Endothelial cell of umbilical vein (primary cell): ENCODE results near the gene NCF4.

Experiments used
- EZH2 ChIP-seq: IDR thresholded peaks from 2 replicates; pipeline ENCODE4 v1.6.1; 2012; ENCODE audit warnings: borderline replicate concordance, low read depth, mild to moderate bottlenecking, moderate library complexity, low read length, inconsistent platforms; ENCODE audit not compliant: severe bottlenecking
- FOS ChIP-seq: IDR thresholded peaks from 2 replicates; pipeline ENCODE4 v1.6.1; 2011; ENCODE audit warnings: mild to moderate bottlenecking, low read length, moderate library complexity, borderline replicate concordance; ENCODE audit not compliant: insufficient read depth
- GATA2 ChIP-seq: IDR thresholded peaks from 2 replicates; pipeline ENCODE4 v1.7.0; 2011; ENCODE audit warnings: low read depth, mild to moderate bottlenecking, moderate library complexity, mixed read lengths, low read length; ENCODE audit not compliant: insufficient read length, insufficient read depth
- JUN ChIP-seq: IDR thresholded peaks from 2 replicates; pipeline ENCODE4 v1.6.1; 2011; ENCODE audit warnings: borderline replicate concordance, low read depth; ENCODE audit not compliant: insufficient read length, insufficient read depth
- MYC ChIP-seq: IDR thresholded peaks from one replicate; pipeline ENCODE4 v1.6.1; 2011; ENCODE audit warnings: mild to moderate bottlenecking, low read depth, low read length
- POLR2A ChIP-seq: IDR thresholded peaks from 2 replicates; pipeline ENCODE4 v1.6.1; 2012; ENCODE audit warnings: low read depth, mild to moderate bottlenecking, control low read depth, low read length
- POLR2AphosphoS5 ChIP-seq: IDR thresholded peaks from 2 replicates; pipeline ENCODE4 v1.6.1; 2012; ENCODE audit warnings: low read depth, mild to moderate bottlenecking, control low read depth, low read length, moderate library complexity; ENCODE audit not compliant: insufficient read depth
- TF ChIP-seq, protein P1 (sequence below), 2 donors: IDR thresholded peaks; 1 replicate in 1 of 2; 2 replicates in 1 of 2; pipeline ENCODE4 v1.5.1; 2011; ENCODE audit warnings: low read length in 2 of 2, mild to moderate bottlenecking in 2 of 2, moderate library complexity in 2 of 2, control low read depth in 1 of 2, inconsistent platforms in 1 of 2, low read depth in 1 of 2; ENCODE audit not compliant: insufficient read depth in 1 of 2; ENCODE audit errors: extremely low read depth in 1 of 2
- TF ChIP-seq, protein P2 (sequence below): IDR thresholded peaks from 2 replicates; pipeline ENCODE4 v1.6.1; 2011; ENCODE audit not compliant: insufficient read depth, insufficient read length

DNA sequence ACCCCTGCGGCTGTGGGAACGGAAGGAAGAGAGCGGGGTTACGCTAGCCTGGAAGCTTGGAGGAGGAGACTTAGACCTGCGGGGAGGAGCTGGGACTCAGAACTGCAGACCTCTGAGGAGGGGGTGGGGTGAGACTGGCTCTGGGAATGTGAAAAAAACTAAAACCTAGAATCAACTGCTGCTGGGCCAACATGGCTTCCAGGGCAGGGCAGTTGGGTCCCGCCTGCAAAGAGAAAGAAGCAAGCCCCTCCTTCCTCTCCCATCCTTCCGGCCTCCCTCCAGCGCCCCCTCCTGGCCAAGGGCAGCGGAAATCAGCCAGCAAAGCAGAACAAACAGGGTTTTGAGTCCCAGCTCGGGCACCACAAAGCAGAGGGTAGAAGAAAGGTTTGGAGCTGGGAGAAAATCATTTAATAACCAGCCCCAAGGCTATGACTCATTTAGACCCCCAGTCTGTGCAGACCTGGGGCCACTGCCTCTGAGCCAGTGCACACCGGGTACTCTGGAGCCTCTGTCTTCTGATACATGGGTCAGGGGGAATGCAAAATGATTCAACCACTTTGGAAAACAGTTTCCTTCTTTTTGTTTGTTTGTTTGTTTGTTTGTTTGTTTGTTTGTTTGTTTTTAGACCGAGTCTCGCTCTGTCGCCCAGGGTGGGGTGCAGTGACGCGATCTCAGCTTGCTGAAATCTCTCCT lies 7.3 kb upstream of the NCF4 start:
- TF ChIP-seq, protein P1, sequence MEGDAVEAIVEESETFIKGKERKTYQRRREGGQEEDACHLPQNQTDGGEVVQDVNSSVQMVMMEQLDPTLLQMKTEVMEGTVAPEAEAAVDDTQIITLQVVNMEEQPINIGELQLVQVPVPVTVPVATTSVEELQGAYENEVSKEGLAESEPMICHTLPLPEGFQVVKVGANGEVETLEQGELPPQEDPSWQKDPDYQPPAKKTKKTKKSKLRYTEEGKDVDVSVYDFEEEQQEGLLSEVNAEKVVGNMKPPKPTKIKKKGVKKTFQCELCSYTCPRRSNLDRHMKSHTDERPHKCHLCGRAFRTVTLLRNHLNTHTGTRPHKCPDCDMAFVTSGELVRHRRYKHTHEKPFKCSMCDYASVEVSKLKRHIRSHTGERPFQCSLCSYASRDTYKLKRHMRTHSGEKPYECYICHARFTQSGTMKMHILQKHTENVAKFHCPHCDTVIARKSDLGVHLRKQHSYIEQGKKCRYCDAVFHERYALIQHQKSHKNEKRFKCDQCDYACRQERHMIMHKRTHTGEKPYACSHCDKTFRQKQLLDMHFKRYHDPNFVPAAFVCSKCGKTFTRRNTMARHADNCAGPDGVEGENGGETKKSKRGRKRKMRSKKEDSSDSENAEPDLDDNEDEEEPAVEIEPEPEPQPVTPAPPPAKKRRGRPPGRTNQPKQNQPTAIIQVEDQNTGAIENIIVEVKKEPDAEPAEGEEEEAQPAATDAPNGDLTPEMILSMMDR (IDR thresholded peaks at IDR 0.05; ENCODE audit: extremely low read depth in 1 of 2, insufficient read depth in 1 of 2, low read depth in 1 of 2, low read length in 2 of 2) = peak; percentile 85 to 87
- TF ChIP-seq EZH2 (no peak), POLR2AphosphoS5 (no peak), FOS (no peak), POLR2A (no peak), JUN (no peak), MYC (no peak), GATA2 (no peak)
- TF ChIP-seq, protein P2, sequence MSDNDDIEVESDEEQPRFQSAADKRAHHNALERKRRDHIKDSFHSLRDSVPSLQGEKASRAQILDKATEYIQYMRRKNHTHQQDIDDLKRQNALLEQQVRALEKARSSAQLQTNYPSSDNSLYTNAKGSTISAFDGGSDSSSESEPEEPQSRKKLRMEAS = no peak
